ENCODE measurements around the gene HIVEP3. TPM values are rescaled to one million over a fixed set of nuclear protein-coding genes. Genes with fewer than 3 reads are reported as not detected.

Gene HIVEP3
- total and polyA plus RNA-seq, 2 donors: 2.8 to 3.1 TPM

- Histone ChIP-seq H3K36me3 (ENCODE audit: insufficient read depth) (no peaks in the 10 kb centered on the region), H3K27ac (ENCODE audit: low read depth) (no peak overlapping the region), H3K4me3 (ENCODE audit: low read depth, low read length) (no peak overlapping the region), H3K4me1 (ENCODE audit: insufficient read depth) (peaks cover 2% of the 10 kb centered on the region)
- DNase-seq (ENCODE audit: extremely low spot score): no peak
- WGBS: 77% methylated on average over 5 of the region's 5 CpGs
These were observed 36.6 kb downstream of the HIVEP3 start for GRCh38 chr1:41882068-41882477.

GRCh38 chr1:41880950-41881885 is 37.5 kb downstream of the HIVEP3 start:
- WGBS: 82% methylated on average over 5 of the region's 5 CpGs
- no peaks in the 10 kb centered on the region for H3K36me3 ChIP-seq (ENCODE audit: insufficient read depth)
- H3K4me3 ChIP-seq (ENCODE audit: low read depth, low read length): no peak overlapping the region
- peaks cover 2% of the 10 kb centered on the region for H3K4me1 ChIP-seq (ENCODE audit: insufficient read depth)
- no peak for DNase-seq (ENCODE audit: extremely low spot score)
- H3K27ac ChIP-seq (ENCODE audit: low read depth): no peak overlapping the region

GRCh38 chr1:41880261-41880660 is 38.5 kb downstream of the HIVEP3 start:
- Histone ChIP-seq H3K36me3 (ENCODE audit: insufficient read depth) (no peaks in the 10 kb centered on the region), H3K4me3 (ENCODE audit: low read depth, low read length) (no peak overlapping the region), H3K4me1 (ENCODE audit: insufficient read depth) (peaks cover 2% of the 10 kb centered on the region), H3K27ac (ENCODE audit: low read depth) (no peak overlapping the region)
- DNase-seq (ENCODE audit: extremely low spot score): no peak
- WGBS: 94% methylated on average over 4 of the region's 4 CpGs

GRCh38 chr1:41879617-41880016 is 39.1 kb downstream of the HIVEP3 start:
- no peak overlapping the region for H3K4me3 ChIP-seq (ENCODE audit: low read depth, low read length)
- no peak overlapping the region for H3K27ac ChIP-seq (ENCODE audit: low read depth)
- H3K36me3 ChIP-seq (ENCODE audit: insufficient read depth): no peaks in the 10 kb centered on the region
- DNase-seq (ENCODE audit: extremely low spot score): no peak
- peaks cover 2% of the 10 kb centered on the region for H3K4me1 ChIP-seq (ENCODE audit: insufficient read depth)

GRCh38 chr1:41878911-41879310 is 39.8 kb downstream of the HIVEP3 start:
- 95% methylated on average over 5 of the region's 5 CpGs for WGBS
- no peak for DNase-seq (ENCODE audit: extremely low spot score)
- peaks cover 2% of the 10 kb centered on the region for H3K4me1 ChIP-seq (ENCODE audit: insufficient read depth)
- no peak overlapping the region for H3K4me3 ChIP-seq (ENCODE audit: low read depth, low read length)
- H3K36me3 ChIP-seq (ENCODE audit: insufficient read depth): no peaks in the 10 kb centered on the region
- no peak overlapping the region for H3K27ac ChIP-seq (ENCODE audit: low read depth)

GRCh38 chr1:41878495-41878894 is 40.2 kb downstream of the HIVEP3 start:
- DNase-seq (ENCODE audit: extremely low spot score): no peak
- Histone ChIP-seq H3K4me1 (ENCODE audit: insufficient read depth) (peaks cover 2% of the 10 kb centered on the region), H3K4me3 (ENCODE audit: low read depth, low read length) (no peak overlapping the region), H3K27ac (ENCODE audit: low read depth) (no peak overlapping the region), H3K36me3 (ENCODE audit: insufficient read depth) (no peaks in the 10 kb centered on the region)
- WGBS: 84% methylated on average over 1 of the region's 1 CpG

GRCh38 chr1:41876576-41877445 is 41.9 kb downstream of the HIVEP3 start:
- no peak overlapping the region for H3K27ac ChIP-seq (ENCODE audit: low read depth)
- no peaks in the 10 kb centered on the region for H3K36me3 ChIP-seq (ENCODE audit: insufficient read depth)
- H3K4me3 ChIP-seq (ENCODE audit: low read depth, low read length): no peak overlapping the region
- WGBS: 13% methylated on average over 3 of the region's 3 CpGs
- no peaks in the 10 kb centered on the region for H3K4me1 ChIP-seq (ENCODE audit: insufficient read depth)
- no peak for DNase-seq (ENCODE audit: extremely low spot score)

GRCh38 chr1:41875487-41875886 is 43.2 kb downstream of the HIVEP3 start:
- no peak overlapping the region for H3K4me3 ChIP-seq (ENCODE audit: low read depth, low read length)
- H3K36me3 ChIP-seq (ENCODE audit: insufficient read depth): no peaks in the 10 kb centered on the region
- no peak overlapping the region for H3K27ac ChIP-seq (ENCODE audit: low read depth)
- DNase-seq (ENCODE audit: extremely low spot score): no peak
- H3K4me1 ChIP-seq (ENCODE audit: insufficient read depth): no peaks in the 10 kb centered on the region
- 81% methylated on average over 3 of the region's 3 CpGs for WGBS

- Histone ChIP-seq H3K4me3 (ENCODE audit: low read depth, low read length) (no peak overlapping the region), H3K36me3 (ENCODE audit: insufficient read depth) (no peaks in the 10 kb centered on the region), H3K27ac (ENCODE audit: low read depth) (no peak overlapping the region), H3K4me1 (ENCODE audit: insufficient read depth) (no peaks in the 10 kb centered on the region)
- WGBS: 67% methylated on average over 7 of the region's 7 CpGs
- no peak for DNase-seq (ENCODE audit: extremely low spot score)
These were observed 43.8 kb downstream of the HIVEP3 start for GRCh38 chr1:41874903-41875411.

GRCh38 chr1:41874151-41874719 is 44.5 kb downstream of the HIVEP3 start:
- H3K36me3 ChIP-seq (ENCODE audit: insufficient read depth): no peaks in the 10 kb centered on the region
- H3K4me1 ChIP-seq (ENCODE audit: insufficient read depth): no peaks in the 10 kb centered on the region
- WGBS: 80% methylated on average over 6 of the region's 6 CpGs
- H3K4me3 ChIP-seq (ENCODE audit: low read depth, low read length): no peak overlapping the region
- no peak for DNase-seq (ENCODE audit: extremely low spot score)
- no peak overlapping the region for H3K27ac ChIP-seq (ENCODE audit: low read depth)

GRCh38 chr1:41872074-41872473 is 46.6 kb downstream of the HIVEP3 start:
- no peaks in the 10 kb centered on the region for H3K4me1 ChIP-seq (ENCODE audit: insufficient read depth)
- no peak overlapping the region for H3K4me3 ChIP-seq (ENCODE audit: low read depth, low read length)
- no peaks in the 10 kb centered on the region for H3K36me3 ChIP-seq (ENCODE audit: insufficient read depth)
- WGBS: 93% methylated on average over 4 of the region's 4 CpGs
- no peak overlapping the region for H3K27ac ChIP-seq (ENCODE audit: low read depth)
- DNase-seq (ENCODE audit: extremely low spot score): no peak

GRCh38 chr1:41870076-41870562 is 48.6 kb downstream of the HIVEP3 start:
- WGBS: 62% methylated on average over 7 of the region's 7 CpGs
- DNase-seq (ENCODE audit: extremely low spot score): no peak
- Histone ChIP-seq H3K36me3 (ENCODE audit: insufficient read depth) (no peaks in the 10 kb centered on the region), H3K4me3 (ENCODE audit: low read depth, low read length) (no peak overlapping the region), H3K27ac (ENCODE audit: low read depth) (no peak overlapping the region), H3K4me1 (ENCODE audit: insufficient read depth) (no peaks in the 10 kb centered on the region)

- H3K36me3 ChIP-seq (ENCODE audit: insufficient read depth): no peaks in the 10 kb centered on the region
- H3K4me3 ChIP-seq (ENCODE audit: low read depth, low read length): no peak overlapping the region
- no peaks in the 10 kb centered on the region for H3K4me1 ChIP-seq (ENCODE audit: insufficient read depth)
- no peak for DNase-seq (ENCODE audit: extremely low spot score)
- H3K27ac ChIP-seq (ENCODE audit: low read depth): no peak overlapping the region
- WGBS: 85% methylated on average over 6 of the region's 6 CpGs
These were observed 50.3 kb downstream of the HIVEP3 start for GRCh38 chr1:41868241-41868998.

Data from urinary bladder (tissue), 4 donors.